HuH-7.5 (cell line): ENCODE measurements around the gene CEP20.

ENCODE experiments used
- DNase-seq: peaks from one replicate; pipeline ENCODE4 v3.0.0; 2011; ENCODE audit warnings: low spot score

Gene CEP20

GRCh38 chr16:15830832-15831451 lies 57.5 kb downstream of the CEP20 start:
- no peak for DNase-seq

GRCh38 chr16:15829460-15829859 lies 58.9 kb downstream of the CEP20 start:
- no peak for DNase-seq

GRCh38 chr16:15827709-15828343 lies 60.6 kb downstream of the CEP20 start:
- DNase-seq: no peak

GRCh38 chr16:15827299-15827698 lies 61.1 kb downstream of the CEP20 start:
- no peak for DNase-seq

- no peak for DNase-seq
Observed at GRCh38 chr16:15825750-15826305, 62.6 kb downstream of the CEP20 start.

GRCh38 chr16:15822957-15823356 lies 65.4 kb downstream of the CEP20 start:
- no peak for DNase-seq

- DNase-seq: no peak
Observed at GRCh38 chr16:15820837-15821236, 67.6 kb downstream of the CEP20 start.

- DNase-seq: no peak
Observed at GRCh38 chr16:15819046-15819445, 69.4 kb downstream of the CEP20 start.

GRCh38 chr16:15817446-15817845 lies 71.0 kb downstream of the CEP20 start:
- DNase-seq: no peak

- DNase-seq: no peak
Observed at GRCh38 chr16:15816228-15816627, 72.2 kb downstream of the CEP20 start.
